Measurements from ENCODE around the gene LEPROT. TPM values are rescaled to one million over a fixed set of nuclear protein-coding genes. Genes with fewer than 3 reads are reported as not detected.
A peak's percentile ranks its signal among the peaks of the same experiment; 100 is the strongest.

Gene LEPROT
- total RNA-seq, 1 experiment from 2014 or later, result 68.7 TPM

GRCh38 chr1:65429078-65429477 is 8.6 kb downstream of the LEPROT start:
- no peak overlapping the region for H3K27ac Mint-ChIP-seq (ENCODE audit: unreplicated experiment)
- DNase-seq, result no peak
- peaks cover 42% of the 10 kb centered on the region for H3K4me1 Mint-ChIP-seq (ENCODE audit: low read depth, unreplicated experiment)
- no TSS peak for BruUV-seq (replicated peaks)
- H3K4me3 Mint-ChIP-seq (ENCODE audit: low read depth, unreplicated experiment), result no peak overlapping the region
- H3K9me3 Mint-ChIP-seq (ENCODE audit: low read depth, unreplicated experiment), result peaks cover 2% of the 10 kb centered on the region
- CTCF ChIA-PET, result no interaction called here
- intact Hi-C loops (cut with micrococcal nuclease; ENCODE audit: unreplicated experiment), result loop anchor here (5.0 to 10.0 kb wide), 2 partner anchors 177 to 364 kb away; no protein-coding TSS in a partner anchor
- H3K27me3 Mint-ChIP-seq (ENCODE audit: unreplicated experiment), result no peaks in the 10 kb centered on the region
- TF ChIP-seq CTCF (IDR thresholded peaks at IDR 0.05; ENCODE audit: unreplicated experiment), result no peak
- peaks cover 33% of the 10 kb centered on the region for H3K36me3 Mint-ChIP-seq (ENCODE audit: insufficient read depth, unreplicated experiment)

- Mint-ChIP-seq H3K9me3 (ENCODE audit: low read depth, unreplicated experiment) (peaks cover 2% of the 10 kb centered on the region), H3K27me3 (ENCODE audit: unreplicated experiment) (no peaks in the 10 kb centered on the region), H3K4me3 (ENCODE audit: low read depth, unreplicated experiment) (no peak overlapping the region), H3K36me3 (ENCODE audit: insufficient read depth, unreplicated experiment) (peaks cover 29% of the 10 kb centered on the region), H3K4me1 (ENCODE audit: low read depth, unreplicated experiment) (peaks cover 42% of the 10 kb centered on the region), H3K27ac (ENCODE audit: unreplicated experiment) (peak overlapping the region; percentile 57)
- TF ChIP-seq CTCF (IDR thresholded peaks at IDR 0.05; ENCODE audit: unreplicated experiment), result no peak
- peak; percentile 32 for DNase-seq
- intact Hi-C loops (cut with micrococcal nuclease; ENCODE audit: unreplicated experiment), result loop anchor here (1.0 to 10.0 kb wide), 4 partner anchors 178 to 365 kb away; no protein-coding TSS in a partner anchor
- CTCF ChIA-PET, result no interaction called here
- BruUV-seq (replicated peaks), result no TSS peak
Measured at GRCh38 chr1:65429806-65430205, 9.3 kb downstream of the LEPROT start.

- Mint-ChIP-seq H3K27ac (ENCODE audit: unreplicated experiment) (no peak overlapping the region), H3K36me3 (ENCODE audit: insufficient read depth, unreplicated experiment) (peaks cover 17% of the 10 kb centered on the region), H3K27me3 (ENCODE audit: unreplicated experiment) (no peaks in the 10 kb centered on the region), H3K4me3 (ENCODE audit: low read depth, unreplicated experiment) (no peak overlapping the region), H3K9me3 (ENCODE audit: low read depth, unreplicated experiment) (peaks cover 1% of the 10 kb centered on the region), H3K4me1 (ENCODE audit: low read depth, unreplicated experiment) (peaks cover 30% of the 10 kb centered on the region)
- no TSS peak for BruUV-seq (replicated peaks)
- no peak for DNase-seq
- CTCF ChIA-PET, result interaction anchor here (0.6 to 1.4 kb wide), 5 partner anchors 11 to 257 kb away, joined by 3 to 9 read pairs (median 3); partner anchors contain the start of genes LEPR and LEPROT
- no peak for TF ChIP-seq CTCF (IDR thresholded peaks at IDR 0.05; ENCODE audit: unreplicated experiment)
- intact Hi-C loops (cut with micrococcal nuclease; ENCODE audit: unreplicated experiment), result loop anchor here (1.0 to 2.0 kb wide), 2 partner anchors 150 to 256 kb away; no protein-coding TSS in a partner anchor
Measured at GRCh38 chr1:65431111-65431705, 10.7 kb downstream of the LEPROT start.

- intact Hi-C loops (cut with micrococcal nuclease; ENCODE audit: unreplicated experiment), result no loop called here
- BruUV-seq (replicated peaks), result TSS peak; percentile 16
Measured at GRCh38 chr1:65432918-65433317, 12.4 kb downstream of the LEPROT start.

More at GRCh38 chr1:65432918-65433317, 12.4 kb downstream of the LEPROT start:
- no peak for TF ChIP-seq CTCF (IDR thresholded peaks at IDR 0.05; ENCODE audit: unreplicated experiment)
- Mint-ChIP-seq H3K27ac (ENCODE audit: unreplicated experiment) (no peak overlapping the region), H3K4me3 (ENCODE audit: low read depth, unreplicated experiment) (no peak overlapping the region), H3K9me3 (ENCODE audit: low read depth, unreplicated experiment) (no peaks in the 10 kb centered on the region), H3K36me3 (ENCODE audit: insufficient read depth, unreplicated experiment) (peaks cover 8% of the 10 kb centered on the region), H3K27me3 (ENCODE audit: unreplicated experiment) (no peaks in the 10 kb centered on the region), H3K4me1 (ENCODE audit: low read depth, unreplicated experiment) (peaks cover 25% of the 10 kb centered on the region)
- no peak for DNase-seq
- CTCF ChIA-PET, result no interaction called here

All from Calu3 (cell line).